ENCODE measurements around the gene UNC119. TPM values are rescaled to one million over a fixed set of nuclear protein-coding genes. Genes with fewer than 3 reads are reported as not detected.

Gene UNC119
- total RNA-seq, 4 donors from 2014 or later, result 17.5 to 28.7 (median 20.3) TPM

GRCh38 chr17:28499364-28499664 is 53.1 kb downstream of the UNC119 start:
- peaks cover 0 to 12% (median 0%) of the 10 kb centered on the region in 3 donors for H3K4me1 ChIP-seq
- H3K9me3 ChIP-seq, result no peaks in the 10 kb centered on the region
- WGBS, 2 donors (ENCODE audit: low coverage in 1 of 2), result no CpG with 5 or more reads among the region's 9 CpGs
- no peak for ATAC-seq
- TF ChIP-seq POLR2A (IDR thresholded peaks at IDR 0.05) (no peak), CTCF (IDR thresholded peaks at IDR 0.05) (no peak), EP300 (IDR thresholded peaks at IDR 0.05) (no peak), POLR2AphosphoS5 (IDR thresholded peaks at IDR 0.05) (no peak)
- H3K27ac ChIP-seq, result no peak overlapping the region
- H3K4me3 ChIP-seq, result no peak overlapping the region
- H3K27me3 ChIP-seq, result peaks cover 35% of the 10 kb centered on the region
- no peaks in the 10 kb centered on the region for H3K36me3 ChIP-seq

GRCh38 chr17:28498652-28499363 is 53.6 kb downstream of the UNC119 start:
- TF ChIP-seq EP300 (IDR thresholded peaks at IDR 0.05) (no peak), POLR2AphosphoS5 (IDR thresholded peaks at IDR 0.05) (no peak), CTCF (IDR thresholded peaks at IDR 0.05) (no peak), POLR2A (IDR thresholded peaks at IDR 0.05) (no peak)
- WGBS, 2 donors (ENCODE audit: low coverage in 1 of 2), result 20 to 73% methylated on average over 1 to 3 of the region's 12 CpGs
- no peak for ATAC-seq
- peaks cover 40% of the 10 kb centered on the region for H3K27me3 ChIP-seq
- peaks cover 0 to 12% (median 0%) of the 10 kb centered on the region in 3 donors for H3K4me1 ChIP-seq
- no peaks in the 10 kb centered on the region for H3K36me3 ChIP-seq
- H3K9me3 ChIP-seq, result no peaks in the 10 kb centered on the region
- H3K27ac ChIP-seq, result no peak overlapping the region
- no peak overlapping the region for H3K4me3 ChIP-seq

GRCh38 chr17:28497931-28498330 is 54.5 kb downstream of the UNC119 start:
- no peak for ATAC-seq
- 34% methylated on average over 3 of the region's 9 CpGs; no CpG with 5 or more reads in 1 of the 2 donors for WGBS, 2 donors (ENCODE audit: low coverage in 1 of 2)
- H3K36me3 ChIP-seq, result no peaks in the 10 kb centered on the region

More at GRCh38 chr17:28497931-28498330, 54.5 kb downstream of the UNC119 start:
- Histone ChIP-seq H3K27me3 (peaks cover 49% of the 10 kb centered on the region), H3K4me3 (no peak overlapping the region), H3K27ac (no peak overlapping the region), H3K9me3 (no peaks in the 10 kb centered on the region), H3K4me1 (peaks cover 0 to 12% (median 0%) of the 10 kb centered on the region in 3 donors)
- TF ChIP-seq POLR2AphosphoS5 (IDR thresholded peaks at IDR 0.05) (no peak), POLR2A (IDR thresholded peaks at IDR 0.05) (no peak), EP300 (IDR thresholded peaks at IDR 0.05) (no peak), CTCF (IDR thresholded peaks at IDR 0.05) (no peak)

Other genes starting within 250 kb of the UNC119 start
- 1 to 10 TPM; 4.5 to 9.2 (median 7.2) TPM for gene TMEM97, start 233.4 kb downstream of the UNC119 start, total RNA-seq
- gene IFT20, start 217.2 kb downstream of the UNC119 start, total RNA-seq, result 10 to 100 TPM; 34.1 to 56.5 (median 51.4) TPM
- gene TNFAIP1, start 216.9 kb downstream of the UNC119 start, total RNA-seq, result 10 to 100 TPM; 19.1 to 53.2 (median 30.4) TPM
- 100 to 1,000 TPM in 1 of 4 donors, 10 to 100 TPM in 3; 71.1 to 108 (median 77.8) TPM for gene POLDIP2, start 195.1 kb downstream of the UNC119 start, total RNA-seq
- not detected for gene SEBOX, start 187.4 kb downstream of the UNC119 start, total RNA-seq
- gene VTN, start 182.3 kb downstream of the UNC119 start, total RNA-seq, result under 1 TPM in 3 of 4 donors, not detected in 1; 0.27 to 0.47 (median 0.27) TPM
- 10 to 100 TPM in 3 of 4 donors, 1 to 10 TPM in 1; 9.0 to 26.2 (median 20.6) TPM for gene SARM1, start 180.9 kb downstream of the UNC119 start, total RNA-seq
- gene SLC46A1, start 146.4 kb downstream of the UNC119 start, total RNA-seq, result 1 to 10 TPM; 7.9 to 9.7 (median 8.4) TPM
- gene SLC13A2, start 79.0 kb downstream of the UNC119 start, total RNA-seq, result under 1 TPM in 1 of 4 donors, not detected in 3; 0.37 TPM
- under 1 TPM in 1 of 4 donors, not detected in 3; 0.15 TPM for gene FOXN1, start 46.3 kb downstream of the UNC119 start, total RNA-seq
- gene PIGS, start 18.9 kb upstream of the UNC119 start, total RNA-seq, result 10 to 100 TPM; 40.8 to 90.4 (median 64.5) TPM
- gene ALDOC, start 24.3 kb upstream of the UNC119 start, total RNA-seq, result 10 to 100 TPM; 29.1 to 46.5 (median 37.7) TPM
- 1 to 10 TPM; 1.4 to 4.9 (median 2.6) TPM for gene SPAG5, start 46.4 kb upstream of the UNC119 start, total RNA-seq
- 1 to 10 TPM in 3 of 4 donors, under 1 TPM in 1; 0.59 to 8.1 (median 3.1) TPM for gene RSKR, start 61.6 kb upstream of the UNC119 start, total RNA-seq
- gene BLTP2, start 92.5 kb upstream of the UNC119 start, total RNA-seq, result 100 to 1,000 TPM in 3 of 4 donors, 10 to 100 TPM in 1; 97.5 to 116 (median 106) TPM
- 10 to 100 TPM; 29.5 to 43.2 (median 36.1) TPM for gene SDF2, start 109.3 kb upstream of the UNC119 start, total RNA-seq
- 10 to 100 TPM; 48.7 to 87.3 (median 71.9) TPM for gene SUPT6H, start 109.6 kb upstream of the UNC119 start, total RNA-seq
- 1 to 10 TPM in 2 of 4 donors, under 1 TPM in 1, not detected in 1; 0.40 to 1.9 (median 1.1) TPM for gene PROCA1, start 159.3 kb upstream of the UNC119 start, total RNA-seq
- 100 to 1,000 TPM; 185 to 219 (median 196) TPM for gene RAB34, start 165.2 kb upstream of the UNC119 start, total RNA-seq
- 100 to 1,000 TPM; 317 to 834 (median 683) TPM for gene RPL23A, start 167.4 kb upstream of the UNC119 start, total RNA-seq
- gene TLCD1, start 173.6 kb upstream of the UNC119 start, total RNA-seq, result 1 to 10 TPM in 2 of 4 donors, not detected in 2; 1.1 to 2.8 TPM
- gene NEK8, start 176.2 kb upstream of the UNC119 start, total RNA-seq, result 1 to 10 TPM in 2 of 4 donors, under 1 TPM in 1, not detected in 1; 0.94 to 2.0 (median 1.8) TPM
- gene TRAF4, start 191.4 kb upstream of the UNC119 start, total RNA-seq, result 10 to 100 TPM in 1 of 4 donors, 1 to 10 TPM in 3; 3.4 to 10.8 (median 4.7) TPM